Gastrocnemius medialis (tissue), 4 donors: ENCODE measurements around the gene BRINP1. TPM values are rescaled to one million over a fixed set of nuclear protein-coding genes. Genes with fewer than 3 reads are reported as not detected.

Experiments used
- ATAC-seq, 2 donors: fragments of 150-250 bp; one replicate each; pipeline ENCODE4 v1.9.1; 2016
- DNase-seq, 2 donors: peaks; one replicate each; pipeline ENCODE4 v3.0.0-alpha.2; 2019
- H3K27ac ChIP-seq, 4 donors: fragments of 200-600 bp; sonication (generic); 1 replicate in 1 of 4; 2 replicates in 3 of 4; pipeline ENCODE4 v1.5.1; 2016 to 2018; ENCODE audit warnings: mild to moderate bottlenecking in 2 of 4, moderate library complexity in 1 of 4
- H3K27me3 ChIP-seq, 3 donors: fragments of 200-600 bp; sonication (generic) in 2 of 3; 1 replicate in 1 of 3; 2 replicates in 2 of 3; pipeline versions ENCODE4 v1.5.1 to v1.6.0; 2016 to 2019; ENCODE audit warnings: mild to moderate bottlenecking in 1 of 3, moderate library complexity in 1 of 3
- H3K36me3 ChIP-seq, 2 donors: fragments of 200-600 bp; sonication (generic) in 1 of 2; one replicate each; pipeline ENCODE4 v1.5.1; 2017 to 2018
- H3K4me1 ChIP-seq, 2 donors: fragments of 200-600 bp; sonication (generic) in 1 of 2; one replicate each; pipeline ENCODE4 v1.5.1; 2016 to 2017; ENCODE audit warnings: mild to moderate bottlenecking in 2 of 2
- H3K4me3 ChIP-seq, 4 donors: fragments of 200-600 bp; sonication (generic) in 3 of 4; 1 replicate in 1 of 4; 2 replicates in 3 of 4; pipeline ENCODE4 v1.5.1; 2016 to 2019; ENCODE audit warnings: mild to moderate bottlenecking in 2 of 4
- H3K9me3 ChIP-seq, 3 donors: fragments of 200-600 bp; sonication (generic) in 2 of 3; 1 replicate in 1 of 3; 2 replicates in 2 of 3; pipeline ENCODE4 v1.5.1; 2016 to 2019
- POLR2A ChIP-seq, 2 donors: fragments of 450-650 bp; IDR thresholded peaks; one replicate each; pipeline ENCODE4 v1.6.1; 2017; ENCODE audit warnings: antibody characterized with exemption in 2 of 2, mild to moderate bottlenecking in 2 of 2, moderate library complexity in 2 of 2
- in situ Hi-C, 4 donors: fragments of 200-750 bp; cut with MboI; loops; one replicate each; pipeline versions ENCODE4 v1.15.0 to v1.8.0; 2017; ENCODE audit warnings: low sequenced_read_pairs in 4 of 4
- intact Hi-C: fragments of 100-400 bp; cut with DNase I; formaldehyde crosslinking; loops from one replicate; pipeline ENCODE4 v1.15.1; 2023; ENCODE audit warnings: low total_unique reads
- total RNA-seq, 4 donors: library from RNA; depleted of rRNA; stranded (reverse); fragments of >200 nt; gene quantifications; one replicate each; pipeline versions ENCODE4 v1.1.0 to v1.2.3, GENCODE V29; 2016
- TF ChIP-seq, protein P1 (sequence below), 5 experiments: fragments of 450-650 bp in 3 of 5; fragments of 200-600 bp in 2 of 5; sonication (generic) in 2 of 5; IDR thresholded peaks in 4 of 5; conservative IDR thresholded peaks in 1 of 5; 1 replicate in 4 of 5; 2 replicates in 1 of 5; pipeline ENCODE4 v1.5.1; 2016 to 2019; ENCODE audit warnings: antibody characterized with exemption in 5 of 5, mild to moderate bottlenecking in 3 of 5, moderate library complexity in 3 of 5

Gene BRINP1
- total RNA-seq, 4 donors from 2014 or later = 0.07 TPM; not detected in 3

DNA sequence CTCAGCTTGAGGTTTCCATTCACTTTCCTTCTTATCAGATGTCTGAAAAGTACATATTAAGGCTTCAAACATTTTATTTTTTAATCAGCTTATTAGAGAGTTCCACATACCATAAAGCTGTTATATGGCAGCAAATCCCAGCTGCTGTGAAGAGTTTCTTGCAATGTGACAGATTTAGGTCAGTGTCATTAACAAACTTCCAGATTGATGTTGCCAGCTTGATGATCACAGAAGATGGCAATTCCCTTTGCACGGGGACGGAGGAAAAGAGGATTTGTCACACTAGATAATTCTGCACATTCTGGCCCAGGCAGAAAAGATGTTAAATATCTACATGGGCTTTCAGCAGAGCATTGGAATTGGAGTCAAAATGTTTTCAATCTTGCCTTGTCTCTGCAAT lies 215.8 kb downstream of the BRINP1 start:
- H3K9me3 ChIP-seq = no peaks in the 10 kb centered on the region
- TF ChIP-seq POLR2A (IDR thresholded peaks at IDR 0.05) = no peak
- TF ChIP-seq, protein P1, sequence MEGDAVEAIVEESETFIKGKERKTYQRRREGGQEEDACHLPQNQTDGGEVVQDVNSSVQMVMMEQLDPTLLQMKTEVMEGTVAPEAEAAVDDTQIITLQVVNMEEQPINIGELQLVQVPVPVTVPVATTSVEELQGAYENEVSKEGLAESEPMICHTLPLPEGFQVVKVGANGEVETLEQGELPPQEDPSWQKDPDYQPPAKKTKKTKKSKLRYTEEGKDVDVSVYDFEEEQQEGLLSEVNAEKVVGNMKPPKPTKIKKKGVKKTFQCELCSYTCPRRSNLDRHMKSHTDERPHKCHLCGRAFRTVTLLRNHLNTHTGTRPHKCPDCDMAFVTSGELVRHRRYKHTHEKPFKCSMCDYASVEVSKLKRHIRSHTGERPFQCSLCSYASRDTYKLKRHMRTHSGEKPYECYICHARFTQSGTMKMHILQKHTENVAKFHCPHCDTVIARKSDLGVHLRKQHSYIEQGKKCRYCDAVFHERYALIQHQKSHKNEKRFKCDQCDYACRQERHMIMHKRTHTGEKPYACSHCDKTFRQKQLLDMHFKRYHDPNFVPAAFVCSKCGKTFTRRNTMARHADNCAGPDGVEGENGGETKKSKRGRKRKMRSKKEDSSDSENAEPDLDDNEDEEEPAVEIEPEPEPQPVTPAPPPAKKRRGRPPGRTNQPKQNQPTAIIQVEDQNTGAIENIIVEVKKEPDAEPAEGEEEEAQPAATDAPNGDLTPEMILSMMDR (IDR thresholded peaks at IDR 0.05 in 4 of 5, conservative IDR thresholded peaks at IDR 0.05 in 1 of 5) = no peak
- no peak overlapping the region for H3K27ac ChIP-seq
- no peaks in the 10 kb centered on the region for H3K36me3 ChIP-seq
- H3K4me1 ChIP-seq = no peaks in the 10 kb centered on the region
- intact Hi-C loops (no loop called here), in situ Hi-C loops (no loop called here)
- H3K4me3 ChIP-seq = no peak overlapping the region
- ATAC-seq (no peak), DNase-seq (no peak)
- H3K27me3 ChIP-seq = no peaks in the 10 kb centered on the region

DNA sequence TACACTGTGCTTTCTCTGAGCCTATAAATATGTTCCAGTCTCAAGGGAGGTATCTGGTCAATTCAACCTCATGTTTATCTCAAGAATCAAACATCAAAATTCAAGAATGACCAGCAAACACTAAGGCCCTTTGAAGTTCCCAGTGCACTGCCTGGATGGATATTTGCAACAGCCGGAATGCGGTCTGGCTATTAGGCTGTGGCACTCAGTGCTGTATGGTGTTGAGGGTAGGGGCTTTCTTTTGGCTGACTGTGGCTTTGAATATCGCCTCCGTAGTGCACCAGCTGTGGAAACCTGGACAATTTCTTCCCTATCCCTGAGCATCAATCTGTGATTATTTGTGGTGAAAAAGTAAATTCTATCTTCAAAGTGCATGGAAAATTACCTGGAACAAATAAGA lies 220.4 kb downstream of the BRINP1 start:
- Histone ChIP-seq H3K4me3 (no peak overlapping the region), H3K27me3 (no peaks in the 10 kb centered on the region), H3K9me3 (no peaks in the 10 kb centered on the region), H3K4me1 (no peaks in the 10 kb centered on the region), H3K36me3 (no peaks in the 10 kb centered on the region), H3K27ac (no peak overlapping the region)
- no peak for DNase-seq
- intact Hi-C loops = no loop called here
- in situ Hi-C loops = no loop called here
- TF ChIP-seq, protein P1 (IDR thresholded peaks at IDR 0.05 in 4 of 5, conservative IDR thresholded peaks at IDR 0.05 in 1 of 5) = no peak
- no peak for TF ChIP-seq POLR2A (IDR thresholded peaks at IDR 0.05)
- ATAC-seq = no peak

DNA sequence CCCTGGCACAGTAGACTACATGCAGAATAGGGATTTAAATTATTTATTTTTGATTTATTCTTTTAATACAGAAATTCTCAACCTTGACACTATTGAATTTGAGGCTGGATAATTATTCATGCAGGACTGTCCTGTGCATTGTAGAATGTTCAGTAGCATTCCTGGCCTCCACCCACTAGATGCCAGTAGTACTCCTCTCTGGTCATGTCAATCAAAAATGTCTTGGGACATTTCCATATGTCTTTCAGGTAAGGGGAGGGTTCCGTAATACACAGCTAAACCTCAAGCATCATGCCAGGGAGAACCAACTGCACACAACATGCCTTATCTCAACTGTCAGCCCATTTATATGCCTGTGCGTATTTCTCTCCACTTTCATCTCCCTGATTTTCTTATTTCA lies 231.8 kb downstream of the BRINP1 start:
- no peak overlapping the region for H3K4me3 ChIP-seq
- DNase-seq (no peak), ATAC-seq (no peak)
- in situ Hi-C loops (no loop called here), intact Hi-C loops (no loop called here)
- no peak for TF ChIP-seq POLR2A (IDR thresholded peaks at IDR 0.05)
- TF ChIP-seq, protein P1 (IDR thresholded peaks at IDR 0.05 in 4 of 5, conservative IDR thresholded peaks at IDR 0.05 in 1 of 5) = no peak
- H3K4me1 ChIP-seq = no peaks in the 10 kb centered on the region
- no peak overlapping the region for H3K27ac ChIP-seq
- no peaks in the 10 kb centered on the region for H3K9me3 ChIP-seq
- no peaks in the 10 kb centered on the region for H3K27me3 ChIP-seq
- no peaks in the 10 kb centered on the region for H3K36me3 ChIP-seq

DNA sequence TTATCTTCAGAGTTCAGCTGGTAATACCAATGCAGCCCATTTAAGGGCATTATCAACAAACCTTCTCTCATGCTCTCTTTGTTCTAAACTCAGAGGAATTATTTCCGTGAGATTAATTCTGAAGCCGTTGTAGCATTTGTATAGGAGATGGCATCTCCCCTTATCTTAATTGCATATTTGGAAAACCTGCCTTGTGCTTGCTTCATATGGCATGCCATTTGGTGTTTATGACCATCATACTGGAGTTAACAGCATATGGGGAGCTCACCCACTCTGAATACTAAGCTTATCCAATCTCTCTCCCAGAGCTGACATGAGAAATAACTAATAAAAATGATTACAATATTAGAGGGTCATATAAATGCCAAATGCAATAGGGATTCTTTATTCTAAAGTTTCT lies 243.2 kb downstream of the BRINP1 start:
- Histone ChIP-seq H3K4me3 (no peak overlapping the region), H3K27ac (no peak overlapping the region), H3K4me1 (no peaks in the 10 kb centered on the region), H3K36me3 (no peaks in the 10 kb centered on the region), H3K9me3 (no peaks in the 10 kb centered on the region), H3K27me3 (no peaks in the 10 kb centered on the region)
- intact Hi-C loops = no loop called here
- in situ Hi-C loops = no loop called here
- DNase-seq = no peak
- TF ChIP-seq, protein P1 (IDR thresholded peaks at IDR 0.05 in 4 of 5, conservative IDR thresholded peaks at IDR 0.05 in 1 of 5) = no peak
- TF ChIP-seq POLR2A (IDR thresholded peaks at IDR 0.05) = no peak
- no peak for ATAC-seq

DNA sequence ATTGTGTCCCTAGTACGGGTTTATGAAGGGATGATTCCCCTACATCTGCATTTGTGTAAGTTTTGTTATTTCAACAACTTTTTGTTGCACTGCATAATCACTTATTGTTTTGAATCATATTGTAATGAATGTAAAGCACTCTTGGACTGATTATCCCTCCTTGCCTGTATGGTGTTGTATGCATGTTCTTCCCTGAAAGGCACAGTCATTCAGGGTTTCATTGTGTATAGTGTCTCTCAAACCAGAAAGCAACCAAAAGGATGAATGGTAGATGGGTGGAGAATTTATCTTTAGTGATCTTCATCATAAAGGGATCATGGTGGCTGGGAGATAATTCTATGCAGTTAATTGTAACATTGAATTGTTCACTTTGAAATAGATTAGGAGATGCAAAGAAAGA lies 247.3 kb downstream of the BRINP1 start:
- H3K27ac ChIP-seq = no peak overlapping the region
- H3K36me3 ChIP-seq = no peaks in the 10 kb centered on the region
- intact Hi-C loops (no loop called here), in situ Hi-C loops (no loop called here)
- no peaks in the 10 kb centered on the region for H3K27me3 ChIP-seq
- no peaks in the 10 kb centered on the region for H3K9me3 ChIP-seq
- no peak overlapping the region for H3K4me3 ChIP-seq
- DNase-seq = no peak
- TF ChIP-seq, protein P1 (IDR thresholded peaks at IDR 0.05 in 4 of 5, conservative IDR thresholded peaks at IDR 0.05 in 1 of 5) = no peak
- no peak for TF ChIP-seq POLR2A (IDR thresholded peaks at IDR 0.05)
- ATAC-seq = no peak
- no peaks in the 10 kb centered on the region for H3K4me1 ChIP-seq
